Urothelium cell line (cell line): ENCODE data around the gene PAN2.
"Not testable (repeated sequence)": the region's sequence is repeated elsewhere in the genome, so short reads cannot be mapped to it uniquely, and the experiment has no call there.

Experiments used
- DNase-seq: peaks from one replicate; pipeline ENCODE4 v3.0.0; 2011; ENCODE audit warnings: low spot score, mixed read lengths
- FAIRE-seq: peaks from 2 replicates; lab custom pipeline; 2011; peaks lifted over from hg19 to GRCh38; lab: Jason Lieb, UNC

The PAN2 gene

DNA sequence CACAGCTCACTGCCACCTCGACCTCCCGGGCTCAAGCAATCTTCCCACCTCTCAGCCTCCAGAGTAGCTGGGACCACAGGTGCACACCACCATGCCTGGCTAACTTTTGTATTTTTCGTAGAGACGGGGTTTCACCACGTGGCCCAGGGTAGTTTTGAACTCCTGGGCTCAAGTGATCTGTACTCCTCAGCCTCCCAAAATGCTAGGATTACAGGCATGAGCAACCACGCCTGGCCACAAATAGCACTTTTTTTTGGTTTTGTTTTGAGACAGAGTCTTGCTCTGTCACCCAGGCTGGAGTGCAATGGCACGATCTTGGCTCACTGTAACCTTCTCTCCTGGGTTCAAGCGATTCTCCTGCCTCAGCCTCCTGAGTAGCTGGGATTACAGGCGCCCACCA lies 13.5 kb upstream of the PAN2 start:
- DNase-seq, FAIRE-seq: not testable (repeated sequence)

DNA sequence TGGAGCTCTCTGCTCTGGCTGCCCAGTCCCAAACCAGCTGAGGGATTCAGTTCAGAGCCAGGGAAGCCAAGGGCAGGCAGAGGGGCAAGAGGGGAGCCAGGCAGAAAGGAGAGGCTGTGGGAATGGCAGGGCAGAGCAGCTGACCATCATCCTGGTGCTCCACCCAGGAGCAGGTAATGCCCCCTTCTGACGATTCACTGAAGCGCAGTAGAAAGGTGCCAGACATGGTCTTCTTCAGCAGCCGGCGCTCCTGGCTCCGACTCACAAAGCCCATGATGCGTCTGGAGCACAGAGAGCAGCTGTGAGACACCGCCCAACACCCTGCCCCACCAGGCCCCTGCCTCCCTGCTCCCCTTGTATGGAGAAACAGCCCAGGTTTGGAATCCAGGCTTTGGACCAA lies 12.9 kb upstream of the PAN2 start:
- FAIRE-seq (no peak), DNase-seq (no peak)

DNA sequence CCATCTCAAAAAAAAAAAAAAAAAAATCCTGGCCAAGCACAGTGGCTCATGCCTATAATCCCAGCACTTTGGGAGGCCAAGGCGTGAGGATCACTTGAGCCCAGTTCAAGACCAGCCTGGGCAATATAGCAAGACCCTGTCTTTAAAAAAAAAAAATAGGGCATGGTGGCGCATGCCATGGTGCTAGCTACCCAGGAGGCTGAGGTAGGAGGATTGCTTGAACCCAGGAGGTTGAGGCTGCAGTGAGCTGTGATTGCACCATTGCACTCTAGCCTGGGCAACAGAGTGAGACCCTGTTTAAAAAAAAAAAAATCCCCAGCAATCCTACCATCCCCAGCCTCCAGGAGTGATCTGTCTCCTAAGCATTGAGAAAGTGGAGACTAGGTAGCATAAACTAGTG lies 8.5 kb upstream of the PAN2 start:
- FAIRE-seq = not testable (repeated sequence)

DNA sequence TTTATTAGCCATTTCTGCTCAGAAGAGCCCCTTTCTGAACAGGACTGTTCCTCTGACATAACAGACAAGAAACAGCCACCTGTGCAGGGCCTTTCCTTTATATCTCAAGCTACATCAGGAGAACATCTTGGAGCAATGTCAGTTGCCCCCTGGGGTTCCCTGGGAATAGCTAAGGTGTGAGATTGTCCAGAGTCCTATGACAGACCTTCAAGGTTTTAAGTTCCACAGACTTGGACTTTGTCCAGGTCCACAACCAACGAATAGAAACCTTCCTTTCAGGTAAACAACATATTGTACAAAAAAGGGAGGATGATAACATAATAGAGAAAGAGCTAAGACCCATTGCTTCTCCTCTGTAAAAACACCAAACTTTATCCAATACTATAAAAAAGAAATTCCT lies 7.8 kb upstream of the PAN2 start:
- FAIRE-seq (no peak), DNase-seq (no peak)

More for the DNA sequence above, 8.5 kb upstream of the PAN2 start:
- not testable (repeated sequence) for DNase-seq

DNA sequence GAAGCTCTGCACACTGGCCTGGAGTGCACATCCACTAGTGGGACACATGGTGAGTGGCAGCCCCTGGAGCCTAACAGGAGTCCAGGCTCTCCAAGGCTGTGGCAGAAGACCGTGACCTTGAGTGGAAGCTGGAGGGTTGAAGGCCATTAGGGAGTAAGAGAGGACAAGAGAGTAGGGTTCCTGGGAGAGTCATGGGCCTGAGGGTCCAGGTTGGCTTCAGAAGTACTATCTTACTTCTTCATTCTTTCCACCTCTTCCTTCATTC lies 5.3 kb upstream of the PAN2 start:
- FAIRE-seq (no peak), DNase-seq (no peak)

DNA sequence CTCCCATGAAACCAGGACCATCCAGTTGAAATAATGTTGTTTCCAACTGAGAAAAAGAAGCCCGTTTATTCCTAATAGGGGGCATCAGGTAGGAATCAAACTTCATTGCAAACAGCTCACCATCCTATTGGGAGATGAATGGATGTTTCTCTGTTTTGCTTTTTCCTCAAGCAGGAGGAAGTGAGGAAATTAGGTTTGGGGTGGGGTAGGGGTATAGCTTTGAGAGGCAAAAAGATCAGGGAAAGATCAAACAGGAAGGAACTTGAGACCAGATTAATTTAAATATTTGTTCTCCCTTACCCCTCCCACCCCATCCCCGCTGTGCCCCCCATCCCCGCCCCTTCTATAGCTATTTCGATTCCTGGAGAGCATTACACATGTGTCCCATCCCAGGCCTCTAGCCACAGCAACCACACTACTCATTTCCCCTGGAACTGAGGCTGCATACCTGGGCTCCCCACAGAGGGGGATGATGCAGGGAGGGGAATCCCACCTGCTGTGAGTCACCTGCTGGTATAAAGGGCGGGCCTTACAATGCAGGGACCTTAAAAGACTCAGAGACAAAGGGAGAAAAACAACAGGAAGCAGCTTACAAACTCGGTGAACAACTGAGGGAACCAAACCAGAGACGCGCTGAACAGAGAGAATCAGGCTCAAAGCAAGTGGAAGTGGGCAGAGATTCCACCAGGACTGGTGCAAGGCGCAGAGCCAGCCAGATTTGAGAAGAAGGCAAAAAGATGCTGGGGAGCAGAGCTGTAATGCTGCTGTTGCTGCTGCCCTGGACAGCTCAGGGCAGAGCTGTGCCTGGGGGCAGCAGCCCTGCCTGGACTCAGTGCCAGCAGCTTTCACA lies 4.7 kb upstream of the PAN2 start, which contains the start of gene IL23A:
Gene IL23A, plus strand, starts transcription at position 577 of the 850 bp plus-strand sequence. Its CDS starts 161 bp downstream, at position 738.
- FAIRE-seq = no peak
- peak; percentile 39 for DNase-seq

DNA sequence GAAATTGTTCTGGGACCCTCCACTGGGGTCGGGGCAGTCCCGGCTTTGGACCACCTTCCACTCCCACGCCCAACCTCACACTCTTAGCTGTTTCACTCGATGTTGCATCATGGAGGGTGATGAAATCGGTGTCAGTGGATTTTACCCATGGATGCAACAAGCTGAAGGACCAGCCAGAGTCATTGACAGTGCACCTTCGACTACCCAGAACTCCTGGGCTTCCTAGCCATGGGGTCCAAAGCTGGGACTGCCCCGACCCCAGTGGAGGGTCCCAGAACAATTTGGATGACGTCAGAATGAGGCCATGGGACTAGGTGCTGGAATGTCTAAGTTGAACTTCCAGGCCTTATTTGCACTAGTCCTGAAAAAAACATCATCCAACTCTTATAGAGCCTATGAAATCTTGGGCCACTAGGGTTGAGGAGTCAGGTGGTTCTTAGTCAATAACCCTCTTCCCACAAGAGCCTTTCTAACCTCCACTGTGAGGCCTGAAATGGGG lies 4.0 kb upstream of the PAN2 start:
- DNase-seq (no peak), FAIRE-seq (no peak)

DNA sequence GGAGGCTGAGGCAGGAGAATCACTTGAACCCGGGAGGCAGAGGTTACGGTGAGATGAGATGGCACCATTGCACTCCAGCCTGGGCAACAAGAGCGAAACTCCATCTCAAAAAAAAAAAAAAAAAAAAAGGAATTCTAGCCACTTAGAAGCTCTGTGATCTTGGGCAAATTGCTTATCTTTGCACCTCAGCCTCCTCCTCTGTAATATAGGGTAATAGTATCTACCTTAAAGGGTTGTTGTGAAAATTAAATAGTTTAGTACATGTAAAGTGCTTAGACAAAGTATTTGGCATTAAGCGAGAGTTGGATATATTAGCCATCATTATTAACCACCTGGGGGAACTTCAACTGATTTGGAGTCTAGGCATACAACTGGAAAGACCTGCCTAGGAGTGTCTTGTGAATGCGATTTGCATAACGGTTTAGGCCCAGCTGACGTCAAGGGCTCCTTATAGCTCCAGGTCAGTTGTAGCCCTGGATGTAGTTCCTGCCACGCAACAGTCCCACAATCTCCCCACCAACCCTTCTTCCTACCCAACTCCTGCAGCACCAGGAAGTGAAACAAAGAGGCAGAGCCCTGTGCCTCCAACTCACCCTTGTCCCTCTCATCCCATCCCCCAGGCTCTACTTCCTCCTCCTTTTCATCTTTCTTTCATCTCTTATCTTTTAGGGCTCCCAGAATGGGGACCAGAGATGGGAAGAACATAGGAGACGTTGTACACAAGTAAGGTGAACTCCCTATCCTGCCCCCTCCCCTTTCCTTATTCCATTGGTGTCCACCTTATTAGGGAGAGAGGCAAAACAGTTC lies 2.8 kb upstream of the PAN2 start:
- FAIRE-seq (no peak), DNase-seq (no peak)

DNA sequence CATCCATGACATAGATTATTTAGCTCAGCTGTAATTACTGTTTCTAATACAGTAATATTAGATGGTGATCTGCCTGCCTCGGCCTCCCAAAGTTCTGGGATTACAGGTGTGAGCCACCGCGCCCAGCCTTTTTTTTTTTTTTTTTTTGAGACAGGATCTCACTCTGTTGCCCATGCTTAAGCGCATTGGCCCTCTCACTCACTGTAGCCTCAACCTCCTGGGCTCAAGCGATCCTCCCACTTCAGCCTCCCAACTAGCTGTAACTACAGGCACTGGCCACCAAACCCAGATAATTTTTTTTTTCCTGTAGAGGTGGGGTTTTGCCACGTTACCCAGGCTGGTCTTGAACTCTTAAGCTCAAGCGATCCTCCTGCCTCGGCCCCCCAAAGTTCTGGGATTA lies 1.7 kb upstream of the PAN2 start:
- FAIRE-seq, DNase-seq: not testable (repeated sequence)

DNA sequence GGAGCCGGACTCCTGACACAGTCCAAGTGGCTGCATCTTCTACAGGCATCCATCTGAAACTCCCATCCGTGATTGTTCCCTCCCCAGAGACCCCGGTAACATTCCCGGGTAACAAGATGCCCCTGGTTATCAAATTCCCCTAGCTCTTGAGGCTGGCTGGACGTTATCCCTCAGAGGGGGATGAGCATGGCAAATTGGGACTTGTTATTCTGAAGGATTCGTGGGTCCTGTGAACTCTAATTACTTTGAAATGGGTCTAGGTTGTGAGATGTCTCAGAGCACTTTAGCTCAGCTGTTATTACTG lies 642 bp upstream of the PAN2 start:
- DNase-seq (no peak), FAIRE-seq (no peak)

DNA sequence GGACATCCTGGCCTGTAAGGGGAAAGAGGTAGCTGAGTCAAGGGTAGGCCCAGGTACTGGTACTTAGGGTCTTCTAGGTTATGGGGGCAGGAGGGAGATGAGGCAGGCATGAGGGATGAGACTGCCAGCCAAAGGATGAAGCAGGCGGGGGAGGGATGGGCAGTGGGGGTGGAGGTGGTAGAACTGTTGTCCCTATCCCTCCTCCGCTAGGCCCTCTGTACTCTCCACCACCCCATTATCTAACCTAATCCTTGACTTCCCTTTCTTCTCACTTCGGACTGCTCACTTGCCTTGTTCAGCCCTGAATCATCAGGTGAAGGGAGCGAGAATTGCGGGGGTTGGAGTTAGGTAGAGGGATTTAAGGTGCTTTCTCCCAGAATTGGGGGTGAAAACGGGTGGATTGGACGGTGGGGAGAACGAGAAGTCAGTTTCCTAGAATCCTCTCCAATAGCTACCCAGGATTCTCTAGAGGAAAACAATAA lies 562 bp downstream of the PAN2 start:
- FAIRE-seq (no peak), DNase-seq (no peak)

DNA sequence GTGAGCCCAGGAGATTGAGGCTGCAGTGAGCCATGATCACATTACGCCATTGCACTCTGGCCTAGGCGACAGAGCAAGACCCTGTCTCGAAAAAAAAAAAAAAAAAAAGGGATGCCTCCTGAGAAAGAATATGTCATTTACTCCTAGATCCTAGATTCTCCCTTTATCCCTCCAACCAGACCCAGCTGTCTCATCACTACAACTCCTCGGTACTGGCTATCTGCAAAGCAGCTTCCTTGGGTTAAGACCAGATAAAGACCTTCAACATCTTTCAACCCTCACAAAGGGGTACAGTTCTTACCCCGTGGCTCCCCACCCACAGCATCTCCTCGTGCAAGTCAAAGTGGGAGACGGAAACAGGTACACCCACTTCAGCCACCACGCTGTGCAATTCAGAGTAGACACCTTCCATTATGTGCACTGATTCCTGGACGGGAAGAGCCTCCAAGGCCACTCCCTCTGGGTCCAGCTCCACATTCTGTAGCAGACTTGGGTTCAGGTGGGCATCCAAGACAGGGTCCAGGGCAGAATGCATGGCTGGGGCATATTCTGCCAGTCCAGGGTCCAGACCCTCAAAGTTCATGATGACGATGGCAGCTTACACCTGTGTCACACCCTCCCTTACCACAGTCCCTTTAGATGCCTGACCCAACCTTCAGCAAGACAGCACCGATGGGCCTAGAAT lies 1.1 kb downstream of the PAN2 start:
- DNase-seq = no peak
- FAIRE-seq = no peak

DNA sequence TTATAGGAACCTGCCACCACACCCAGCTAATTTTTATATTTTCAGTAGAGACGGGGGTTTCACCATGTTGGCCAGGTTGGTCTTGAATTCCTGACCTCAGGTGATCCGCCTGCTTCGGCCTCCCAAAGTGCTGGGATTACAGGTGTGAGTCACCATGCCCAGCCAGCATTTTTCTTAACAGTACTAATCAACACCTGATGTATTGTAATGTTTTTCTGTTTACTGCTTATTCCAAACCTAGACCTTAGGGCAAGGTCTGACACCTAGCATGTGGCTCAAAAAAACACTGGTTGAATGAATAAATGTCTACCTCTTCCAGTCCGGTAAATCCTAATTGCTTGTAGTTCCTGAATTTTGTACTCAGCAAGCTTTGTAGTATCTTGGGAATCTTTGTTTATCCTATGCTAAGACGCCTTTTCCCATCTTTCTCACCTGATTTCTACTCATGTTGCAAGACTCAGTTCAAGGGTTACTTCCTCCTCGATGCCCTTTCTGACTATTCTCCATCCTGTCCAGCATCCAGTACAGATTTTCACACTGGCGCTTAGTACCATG lies 2.8 kb downstream of the PAN2 start:
- FAIRE-seq = no peak
- no peak for DNase-seq

DNA sequence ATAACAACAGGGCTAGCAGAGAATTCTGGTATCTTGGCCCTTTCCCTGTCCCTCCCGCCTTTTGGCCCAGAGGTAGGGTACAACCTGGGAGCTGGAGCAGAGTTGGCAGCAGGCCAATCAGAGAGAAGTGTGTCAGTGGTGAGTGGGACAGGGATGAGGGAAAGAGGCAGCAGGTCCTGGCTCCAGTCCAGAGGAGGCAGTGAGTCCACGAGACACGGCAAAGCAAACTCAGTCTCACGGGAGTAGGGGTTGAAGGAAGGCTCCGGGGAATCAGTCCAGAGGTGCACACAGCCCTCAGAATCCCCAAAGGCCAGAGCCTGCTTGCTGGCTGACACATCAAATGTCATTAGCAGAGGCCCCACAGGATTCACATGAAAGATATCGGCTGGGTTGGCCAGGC lies 7.3 kb downstream of the PAN2 start:
- FAIRE-seq = no peak
- no peak for DNase-seq

DNA sequence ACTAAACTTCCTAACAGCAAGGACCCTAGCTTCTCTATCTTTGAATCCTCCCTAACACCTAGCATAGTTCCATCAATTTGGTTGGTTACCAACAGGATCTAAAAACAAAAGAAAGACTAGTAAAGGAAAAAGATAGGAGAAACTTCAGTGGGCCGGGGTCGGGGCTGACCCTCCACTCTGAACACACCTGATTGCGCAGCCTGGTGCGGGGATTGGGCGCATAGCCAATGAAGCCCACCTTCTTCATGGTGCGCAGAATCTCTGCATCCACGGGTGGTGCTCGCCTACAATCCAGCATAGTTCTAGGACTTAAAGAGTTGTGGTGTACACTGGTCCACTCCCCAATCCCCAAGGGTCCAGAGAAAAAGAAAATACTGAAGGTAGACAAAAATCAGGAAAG lies 7.7 kb downstream of the PAN2 start:
- FAIRE-seq = no peak
- DNase-seq = no peak

DNA sequence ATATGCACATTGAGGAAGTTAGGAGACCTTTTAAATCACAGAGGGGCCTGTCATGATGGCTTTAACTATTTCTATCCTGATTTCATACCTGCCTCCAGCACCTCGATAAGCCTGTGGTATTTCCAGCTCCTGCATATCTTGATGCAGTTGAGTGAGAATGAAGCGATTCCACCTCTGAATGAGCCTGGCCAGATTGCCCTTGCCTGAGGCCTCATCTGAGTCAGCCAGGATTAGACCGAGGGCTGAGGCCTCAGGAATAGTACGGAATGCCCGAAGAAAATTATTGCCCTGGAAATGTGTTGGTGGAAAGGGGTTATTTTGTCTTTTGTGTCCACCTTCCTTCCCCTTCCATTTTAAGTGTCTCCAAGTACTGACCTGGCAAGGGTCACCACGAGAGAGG lies 9.6 kb downstream of the PAN2 start:
- FAIRE-seq = no peak
- no peak for DNase-seq

DNA sequence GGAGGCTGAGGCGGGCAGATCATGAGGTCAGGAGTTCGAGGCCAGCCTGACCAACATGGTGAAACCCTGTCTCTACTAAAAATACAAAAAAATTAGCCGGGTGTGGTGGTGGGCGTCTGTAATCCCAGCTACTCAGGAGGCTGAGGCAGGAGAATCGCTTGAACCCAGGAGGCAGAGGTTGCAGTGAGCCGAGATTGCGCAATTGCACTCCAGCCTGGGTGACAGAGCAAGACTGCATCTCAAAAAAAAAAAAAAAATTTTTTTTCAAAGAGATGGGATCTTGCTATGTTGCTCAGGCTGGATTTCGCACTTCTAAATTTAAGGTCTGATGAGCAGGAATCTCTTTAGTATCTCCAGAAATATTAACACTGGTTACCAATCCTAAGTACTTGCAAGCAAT lies 12.2 kb downstream of the PAN2 start:
- not testable (repeated sequence) for FAIRE-seq, DNase-seq

DNA sequence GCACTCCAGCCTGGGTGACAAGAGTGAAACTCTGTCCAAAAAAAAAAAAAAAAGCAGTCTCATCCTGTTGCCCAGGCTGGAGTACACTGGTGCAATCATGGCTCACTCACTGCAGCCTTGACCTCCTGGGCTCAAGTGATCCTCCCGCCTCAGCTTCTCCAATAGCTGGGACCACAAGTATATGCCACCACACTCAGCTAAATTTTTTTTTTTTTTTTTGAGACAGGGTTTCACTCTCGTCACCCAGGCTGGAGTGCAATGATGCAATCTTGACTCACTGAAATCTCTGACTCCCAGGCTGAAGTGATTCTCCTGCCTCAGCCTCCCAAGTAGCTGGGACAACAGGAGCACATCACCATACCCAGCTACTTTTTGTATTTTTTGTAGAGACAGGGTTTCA lies 12.8 kb downstream of the PAN2 start:
- no peak for DNase-seq
- FAIRE-seq = no peak

DNA sequence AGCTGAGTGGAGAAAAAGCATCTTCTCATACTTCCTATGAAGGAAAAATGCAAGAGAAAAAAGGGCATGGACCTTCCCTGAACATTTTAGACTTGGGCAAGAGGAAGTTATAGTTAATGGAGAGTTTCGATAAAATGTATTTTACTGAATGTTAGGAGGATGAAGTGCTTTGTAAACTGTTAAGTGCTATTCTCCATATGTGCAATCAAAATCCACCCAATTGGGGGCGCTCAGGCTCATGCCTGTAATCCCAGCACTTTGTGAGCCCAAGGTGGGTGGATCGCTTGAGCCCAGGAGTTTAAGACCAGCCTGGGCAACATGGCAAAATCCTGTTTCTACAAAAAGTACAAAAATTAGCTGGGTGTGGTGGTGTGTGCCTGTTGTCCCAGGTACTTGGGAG lies 16.1 kb downstream of the PAN2 start:
- DNase-seq = no peak
- FAIRE-seq = no peak

DNA sequence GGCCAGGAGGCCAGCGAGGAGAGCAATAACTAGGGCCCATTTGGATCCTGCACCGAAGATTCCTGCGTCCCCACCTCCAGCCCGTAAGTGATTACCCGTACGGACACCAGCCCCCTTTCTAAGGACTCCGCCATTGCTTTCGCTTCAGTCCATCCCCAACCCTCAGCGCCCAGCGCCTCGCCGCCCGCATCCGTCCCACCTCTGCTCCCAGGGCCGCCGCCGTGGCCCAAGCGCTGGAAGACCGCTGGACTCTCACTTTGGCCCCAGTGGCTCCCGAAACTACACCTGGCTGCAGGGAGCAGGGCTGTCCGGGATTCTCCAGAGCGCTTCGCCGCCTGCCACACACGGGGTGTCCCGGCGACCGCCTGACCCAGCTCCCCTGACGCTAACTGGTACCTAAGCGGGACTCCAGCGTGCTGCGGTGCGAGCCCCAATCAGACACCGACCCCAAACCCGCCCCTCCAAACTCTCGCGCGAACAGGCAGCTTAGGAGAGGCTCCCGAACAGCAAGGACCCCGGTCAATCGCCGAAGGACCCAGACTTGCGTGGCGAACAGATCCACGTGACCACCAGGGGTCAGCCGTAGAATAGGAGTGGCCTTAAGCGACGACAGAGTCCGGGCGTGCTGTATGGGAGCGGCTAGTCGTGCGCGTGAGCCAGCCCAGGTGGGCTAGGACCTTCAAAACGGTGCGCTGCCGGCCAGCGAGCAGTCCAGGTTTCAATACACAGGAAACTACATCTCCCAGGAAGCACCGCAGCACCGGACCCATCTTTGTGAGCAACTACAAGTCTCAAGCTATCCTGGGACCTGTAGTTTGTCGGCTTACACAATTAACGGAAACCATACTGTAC lies 18.0 kb downstream of the PAN2 start, which contains the start of gene CNPY2:
Gene CNPY2, minus strand, starts transcription at position 367 of the 852 bp plus-strand sequence. CDS start 771 bp downstream, outside the sequence.
- DNase-seq (peak; percentile 95), FAIRE-seq (no peak)
